Endodermal cell (in vitro differentiated cells): ENCODE results near the gene LIPE. TPM values are rescaled to one million over a fixed set of nuclear protein-coding genes. Genes with fewer than 3 reads are reported as not detected.
A peak's percentile ranks its signal among the peaks of the same experiment; 100 is the strongest.

Experiments used
- DNase-seq: peaks from one replicate; pipeline ENCODE4 v3.0.0-alpha.2; 2017
- H3K27ac ChIP-seq: 2 replicates; pipeline ENCODE4 v1.5.1; 2013; ENCODE audit warnings: mild to moderate bottlenecking, low read depth, low read length, moderate library complexity
- H3K27me3 ChIP-seq: 2 replicates; pipeline ENCODE4 v1.6.1; 2013; ENCODE audit warnings: mild to moderate bottlenecking, low read length, moderate library complexity; ENCODE audit not compliant: insufficient read depth, control insufficient read depth, poor library complexity, severe bottlenecking
- H3K36me3 ChIP-seq: 2 replicates; pipeline ENCODE4 v1.7.0; 2013; ENCODE audit warnings: mild to moderate bottlenecking, low read length, moderate library complexity; ENCODE audit not compliant: control insufficient read depth, insufficient read depth
- H3K4me1 ChIP-seq: one replicate; pipeline ENCODE4 v1.7.0; 2013; ENCODE audit warnings: low read length; ENCODE audit not compliant: control insufficient read depth, insufficient read depth
- H3K4me3 ChIP-seq: 2 replicates; pipeline ENCODE4 v1.5.1; 2013; ENCODE audit warnings: mild to moderate bottlenecking, low read length, moderate library complexity
- H3K9ac ChIP-seq: 2 replicates; pipeline ENCODE4 v1.6.1; 2013; ENCODE audit warnings: mild to moderate bottlenecking, low read length, moderate library complexity; ENCODE audit not compliant: poor library complexity, severe bottlenecking; ENCODE audit errors: extremely low read depth
- H3K9me3 ChIP-seq: 2 replicates; pipeline ENCODE4 v1.6.1; 2013; ENCODE audit warnings: mild to moderate bottlenecking, low read length, moderate library complexity; ENCODE audit not compliant: control insufficient read depth
- H3K27ac Mint-ChIP-seq: 2 replicates; pipeline ENCODE4 v1.8.0; 2020; ENCODE audit warnings: mixed read lengths
- H3K27me3 Mint-ChIP-seq: 2 replicates; pipeline ENCODE4 v1.8.0; 2021; ENCODE audit warnings: mild to moderate bottlenecking, mixed read lengths; ENCODE audit not compliant: insufficient read depth
- H3K36me3 Mint-ChIP-seq: 2 replicates; pipeline ENCODE4 v1.8.0; 2020; ENCODE audit warnings: low read depth, mixed read lengths
- H3K4me1 Mint-ChIP-seq: 2 replicates; pipeline ENCODE4 v1.8.0; 2020; ENCODE audit warnings: mixed read lengths
- H3K4me3 Mint-ChIP-seq: 2 replicates; pipeline ENCODE4 v1.8.0; 2020; ENCODE audit warnings: mild to moderate bottlenecking, moderate library complexity, mixed read lengths
- H3K9me3 Mint-ChIP-seq: 2 replicates; pipeline ENCODE4 v1.8.0; 2020; ENCODE audit warnings: mild to moderate bottlenecking, mixed read lengths
- WGBS, 2 experiments: methylation state at CpG; one replicate each; pipeline versions ENCODE4 v1.1.5 to v1.1.7; 2013; ENCODE audit warnings: missing lambda C conversion rate in 2 of 2, mixed read lengths in 1 of 2; ENCODE audit not compliant: insufficient coverage in 1 of 2, insufficient read length in 1 of 2; 5-methylcytosine and 5-hydroxymethylcytosine counted together
- total RNA-seq, 2 donors: library from RNA; stranded (reverse); fragmentation: NEBNext Ultra II Directional in 1 of 2; extraction: Animal tissue kit (Norgen Biotek cat#: 25700) in 1 of 2; gene quantifications; 2 replicates in 1 of 2; 3 replicates in 1 of 2; pipeline ENCODE4 v1.2.1, GENCODE V29; 2021
- TF ChIP-seq, protein P1 (sequence below): fragments of 200-600 bp; sonication (generic); conservative IDR thresholded peaks from 2 replicates; pipeline ENCODE4 v1.5.0; 2021; ENCODE audit warnings: antibody characterized with exemption, mild to moderate bottlenecking

Gene LIPE
- total RNA-seq, 2 donors from 2014 or later = 5.9 to 8.1 TPM

DNA sequence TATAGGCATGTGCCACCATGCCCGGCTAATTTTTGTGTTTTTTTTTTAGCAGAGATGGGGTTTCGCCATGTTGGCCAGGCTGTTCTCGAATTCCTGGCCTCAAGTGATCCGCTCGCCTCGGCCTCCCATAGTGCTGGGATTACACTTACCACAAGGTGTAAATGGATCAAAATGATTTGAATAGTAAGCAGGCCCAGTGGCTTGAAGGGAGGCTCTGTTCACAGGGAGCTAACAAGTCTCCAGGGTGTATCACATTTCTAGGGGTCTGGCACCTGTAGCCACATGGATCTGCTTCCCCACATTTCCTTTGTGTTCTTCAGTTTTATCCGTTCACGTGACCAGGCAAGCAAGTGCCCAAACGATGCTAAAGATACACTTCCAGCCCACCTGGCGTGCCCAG lies 23.6 kb downstream of the LIPE start:
- H3K27me3 ChIP-seq = no peaks in the 10 kb centered on the region
- H3K36me3 ChIP-seq = no peaks in the 10 kb centered on the region
- H3K9me3 ChIP-seq = no peaks in the 10 kb centered on the region
- H3K4me1 Mint-ChIP-seq = peaks cover 19% of the 10 kb centered on the region
- no peak overlapping the region for H3K9ac ChIP-seq
- peaks cover 4% of the 10 kb centered on the region for H3K4me1 ChIP-seq
- TF ChIP-seq, protein P1, sequence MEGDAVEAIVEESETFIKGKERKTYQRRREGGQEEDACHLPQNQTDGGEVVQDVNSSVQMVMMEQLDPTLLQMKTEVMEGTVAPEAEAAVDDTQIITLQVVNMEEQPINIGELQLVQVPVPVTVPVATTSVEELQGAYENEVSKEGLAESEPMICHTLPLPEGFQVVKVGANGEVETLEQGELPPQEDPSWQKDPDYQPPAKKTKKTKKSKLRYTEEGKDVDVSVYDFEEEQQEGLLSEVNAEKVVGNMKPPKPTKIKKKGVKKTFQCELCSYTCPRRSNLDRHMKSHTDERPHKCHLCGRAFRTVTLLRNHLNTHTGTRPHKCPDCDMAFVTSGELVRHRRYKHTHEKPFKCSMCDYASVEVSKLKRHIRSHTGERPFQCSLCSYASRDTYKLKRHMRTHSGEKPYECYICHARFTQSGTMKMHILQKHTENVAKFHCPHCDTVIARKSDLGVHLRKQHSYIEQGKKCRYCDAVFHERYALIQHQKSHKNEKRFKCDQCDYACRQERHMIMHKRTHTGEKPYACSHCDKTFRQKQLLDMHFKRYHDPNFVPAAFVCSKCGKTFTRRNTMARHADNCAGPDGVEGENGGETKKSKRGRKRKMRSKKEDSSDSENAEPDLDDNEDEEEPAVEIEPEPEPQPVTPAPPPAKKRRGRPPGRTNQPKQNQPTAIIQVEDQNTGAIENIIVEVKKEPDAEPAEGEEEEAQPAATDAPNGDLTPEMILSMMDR = no peak
- H3K4me3 Mint-ChIP-seq = peak overlapping the region; percentile 78
- peak overlapping the region; percentile 70 for H3K27ac Mint-ChIP-seq
- peaks cover 12% of the 10 kb centered on the region for H3K36me3 Mint-ChIP-seq
- H3K9me3 Mint-ChIP-seq = no peaks in the 10 kb centered on the region
- H3K4me3 ChIP-seq = peak overlapping the region; percentile 85
- peaks cover 5% of the 10 kb centered on the region for H3K27me3 Mint-ChIP-seq
- no peak overlapping the region for H3K27ac ChIP-seq
- peak; percentile 84 for DNase-seq
- 68% methylated on average over 5 to 10 of the region's 10 CpGs for WGBS, 2 experiments

GRCh38 chr19:42402376-42403116 lies 24.6 kb downstream of the LIPE start:
- H3K27me3 ChIP-seq = no peaks in the 10 kb centered on the region
- Mint-ChIP-seq H3K36me3 (peaks cover 10% of the 10 kb centered on the region), H3K9me3 (no peaks in the 10 kb centered on the region), H3K27ac (peak overlapping the region; percentile 64), H3K4me1 (peaks cover 24% of the 10 kb centered on the region), H3K4me3 (peak overlapping the region; percentile 78), H3K27me3 (peaks cover 8% of the 10 kb centered on the region)
- H3K27ac ChIP-seq = no peak overlapping the region
- peak overlapping the region; percentile 44 for H3K9ac ChIP-seq
- TF ChIP-seq, protein P1 = no peak
- no peaks in the 10 kb centered on the region for H3K36me3 ChIP-seq
- no peaks in the 10 kb centered on the region for H3K9me3 ChIP-seq
- H3K4me3 ChIP-seq = peak overlapping the region; percentile 85
- WGBS, 2 experiments = 35 to 38% methylated on average over 14 to 34 of the region's 34 CpGs
- H3K4me1 ChIP-seq = peaks cover 4% of the 10 kb centered on the region
- DNase-seq = peak; percentile 73

- no peaks in the 10 kb centered on the region for H3K9me3 Mint-ChIP-seq
- 0% methylated on average over 29 to 80 of the region's 80 CpGs for WGBS, 2 experiments
- H3K27ac ChIP-seq = peak overlapping the region; percentile 77
- H3K9me3 ChIP-seq = no peaks in the 10 kb centered on the region
- peak overlapping the region; percentile 85 for H3K4me3 ChIP-seq
- H3K36me3 Mint-ChIP-seq = peaks cover 10% of the 10 kb centered on the region
- H3K27ac Mint-ChIP-seq = peak overlapping the region; percentile 88
- peak overlapping the region; percentile 78 for H3K4me3 Mint-ChIP-seq
- H3K36me3 ChIP-seq = no peaks in the 10 kb centered on the region
- H3K27me3 Mint-ChIP-seq = peaks cover 8% of the 10 kb centered on the region
- H3K9ac ChIP-seq = peak overlapping the region; percentile 44
- H3K4me1 Mint-ChIP-seq = peaks cover 29% of the 10 kb centered on the region
- TF ChIP-seq, protein P1 = peak; percentile 93
- H3K4me1 ChIP-seq = peaks cover 4% of the 10 kb centered on the region
- DNase-seq = peak; percentile 97
- no peaks in the 10 kb centered on the region for H3K27me3 ChIP-seq
Measured at GRCh38 chr19:42401365-42402303, 25.6 kb downstream of the LIPE start.
